NCI-H2107 (cell line): ENCODE data around the gene NCDN.

Experiments
- DNase-seq: peaks from one replicate; lab custom pipeline; 2025; lab: John Stamatoyannopoulos, UW

NCDN gene

DNA sequence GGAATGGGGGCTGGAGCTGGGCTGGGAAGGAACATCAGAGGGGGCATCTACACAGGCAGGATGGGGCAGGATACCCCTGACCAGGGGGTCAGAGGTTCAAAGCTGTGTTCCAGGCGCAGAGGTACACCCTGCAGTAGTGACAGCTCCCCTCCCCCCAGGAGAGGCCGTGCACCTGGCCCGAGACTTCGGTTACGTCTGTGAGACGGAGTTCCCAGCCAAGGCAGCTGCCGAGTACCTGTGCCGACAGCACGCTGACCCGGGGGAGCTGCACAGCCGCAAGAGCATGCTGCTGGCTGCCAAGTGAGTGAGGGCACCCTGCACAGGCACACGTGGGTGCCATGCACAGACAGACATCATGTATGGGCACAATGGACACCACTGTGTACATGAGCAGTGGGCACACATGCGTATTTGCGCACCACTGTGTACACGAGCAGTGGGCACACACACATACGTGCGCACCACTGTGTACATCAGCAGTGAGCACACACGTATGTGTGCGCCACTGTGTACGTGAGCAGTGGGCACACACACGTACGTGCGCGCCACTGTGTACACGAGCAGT, 33.0 kb downstream of the NCDN start:
- DNase-seq, result no peak

DNA sequence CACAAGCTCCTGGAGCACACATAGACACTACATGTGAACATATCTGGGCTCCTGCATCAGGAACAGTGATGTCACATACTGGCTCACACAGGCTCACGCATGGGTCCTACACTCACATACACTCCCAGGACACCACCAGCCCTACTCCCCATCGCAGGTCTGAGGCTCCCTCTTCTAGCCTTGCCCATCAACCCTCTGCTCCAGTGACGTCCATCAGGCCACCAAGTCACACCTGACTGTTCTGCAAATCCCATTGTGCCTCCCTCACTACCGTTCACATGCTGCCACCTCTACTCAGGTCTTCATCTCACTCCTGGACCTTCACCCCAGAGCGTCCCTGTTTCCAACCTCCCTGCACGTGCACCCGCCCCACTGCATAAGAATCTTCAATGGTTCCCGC, 33.6 kb downstream of the NCDN start:
- DNase-seq, result no peak

DNA sequence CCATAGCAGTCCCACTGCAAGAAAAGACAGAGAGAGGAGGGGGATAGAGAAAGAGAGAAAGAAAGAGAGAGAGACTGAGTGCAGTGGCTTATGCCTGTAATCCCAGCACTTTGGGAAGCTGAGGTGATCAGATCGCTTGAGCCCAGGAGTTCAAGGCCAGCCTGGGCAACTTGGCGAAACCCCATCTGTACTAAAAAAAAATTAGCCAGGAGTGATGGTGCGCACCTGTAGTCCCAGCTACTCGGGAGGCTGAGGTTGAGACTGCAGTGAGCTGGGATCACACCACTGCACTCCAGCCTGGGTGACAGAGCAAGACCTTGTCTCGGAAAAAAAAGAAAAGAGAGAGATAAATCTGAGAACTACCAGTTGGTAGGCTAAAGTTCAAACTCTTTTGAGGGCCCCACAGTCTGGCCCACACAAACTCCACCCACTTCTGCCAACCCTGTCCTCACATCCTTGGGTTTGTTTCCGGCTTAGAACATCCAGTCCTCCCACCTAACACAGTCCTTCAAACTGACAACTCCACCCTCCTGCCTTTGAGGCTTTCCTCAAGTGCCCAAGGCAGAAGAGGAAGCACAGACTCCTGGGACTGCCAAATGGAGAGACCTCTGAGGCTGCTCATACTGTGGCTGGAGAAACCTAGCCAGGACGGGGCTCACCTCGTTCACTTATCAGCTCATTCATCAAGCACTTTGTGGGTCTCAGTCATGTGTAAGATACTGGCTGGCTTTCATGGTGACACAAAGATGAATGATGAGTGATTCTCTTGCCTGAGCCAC, 35.6 kb downstream of the NCDN start:
- no peak for DNase-seq

DNA sequence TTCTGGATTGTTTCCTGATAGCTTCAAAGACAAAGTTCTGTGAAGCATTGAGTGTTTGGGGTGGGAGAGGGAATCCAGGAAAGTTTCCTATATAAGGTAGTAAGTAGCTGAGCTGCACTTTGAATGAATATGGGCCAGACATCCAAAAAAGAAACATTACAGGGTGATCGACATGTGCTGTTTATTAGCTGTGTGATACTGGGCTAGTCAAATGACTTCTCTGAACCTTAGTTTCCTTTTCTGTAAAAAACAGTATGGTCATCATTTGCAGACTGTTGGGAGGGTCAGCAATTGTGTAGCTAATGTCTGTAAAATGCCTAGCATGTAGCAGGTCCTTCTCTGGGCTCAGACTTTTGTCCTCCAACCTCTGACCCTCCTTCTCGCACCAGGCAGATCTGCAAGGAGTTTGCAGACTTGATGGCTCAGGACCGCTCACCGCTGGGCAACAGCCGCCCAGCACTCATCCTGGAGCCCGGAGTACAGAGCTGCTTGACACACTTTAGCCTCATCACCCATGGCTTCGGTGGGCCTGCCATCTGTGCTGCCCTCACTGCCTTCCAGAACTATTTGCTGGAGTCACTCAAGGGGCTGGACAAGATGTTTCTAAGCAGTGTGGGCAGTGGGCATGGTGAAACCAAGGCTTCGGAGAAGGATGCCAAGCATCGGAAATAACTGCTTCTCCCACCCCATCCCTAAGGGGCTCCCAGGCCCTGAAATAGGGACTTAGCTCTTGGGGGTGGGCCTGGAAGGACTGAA, 36.6 kb downstream of the NCDN start:
- no peak for DNase-seq

DNA sequence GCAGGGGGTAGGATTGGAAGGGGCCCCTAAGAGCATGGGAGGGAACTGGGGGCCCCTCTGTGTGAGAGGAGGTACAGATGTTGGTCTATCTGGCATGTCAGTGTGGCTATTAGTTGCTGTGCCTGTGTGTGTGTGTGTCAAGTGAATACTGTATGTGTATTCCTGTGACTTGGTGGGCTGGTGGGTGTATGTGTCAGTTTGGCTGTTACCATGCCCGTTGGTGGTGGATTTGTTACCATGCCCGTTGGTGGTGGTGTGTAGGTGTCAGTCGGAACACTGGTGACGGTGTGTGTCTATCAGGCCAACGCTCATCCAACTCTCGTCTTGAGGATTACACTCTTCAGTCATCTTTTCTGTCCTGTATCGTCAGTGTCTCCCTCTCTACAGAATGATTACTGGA, 38.1 kb downstream of the NCDN start:
- DNase-seq, result no peak

DNA sequence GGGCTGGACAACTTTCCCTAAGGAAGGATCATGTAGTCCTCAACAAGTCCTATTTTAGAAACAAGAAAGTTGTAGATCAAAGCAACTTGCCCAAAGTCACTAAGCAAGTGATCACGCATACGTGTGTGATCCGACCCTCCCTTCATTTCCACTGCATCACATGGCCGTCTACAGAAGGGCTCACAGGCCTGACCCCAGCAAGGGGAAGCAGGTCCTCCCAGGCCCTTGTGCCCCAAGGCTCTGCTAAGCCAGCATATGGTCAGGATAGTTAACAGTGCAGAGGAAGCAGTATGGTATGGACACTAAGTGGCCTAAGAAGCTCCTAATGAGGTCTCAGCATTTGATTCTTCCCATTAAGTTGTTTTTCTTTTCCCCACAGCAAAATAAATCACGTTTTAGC, 40.3 kb downstream of the NCDN start:
- DNase-seq, result no peak

DNA sequence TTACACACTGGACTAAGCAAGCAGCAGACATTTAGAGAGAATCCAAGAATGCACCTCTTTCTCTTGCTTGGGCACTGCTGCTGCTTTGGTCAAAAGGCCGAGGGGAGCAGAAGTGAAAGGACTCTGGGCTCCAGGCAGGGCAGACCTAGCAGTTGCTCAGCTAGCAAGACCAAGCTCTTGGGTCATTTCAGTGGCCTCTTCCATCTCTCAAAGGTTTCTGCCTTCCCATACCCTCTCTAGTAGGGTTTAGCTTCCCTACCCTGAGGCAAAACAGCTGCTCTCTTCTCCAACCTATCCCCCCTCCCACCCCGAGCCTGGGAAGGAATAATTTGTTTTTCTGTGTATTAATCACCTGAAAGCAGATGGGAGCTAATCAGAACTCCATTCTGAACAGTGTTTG, 41.3 kb downstream of the NCDN start:
- no peak for DNase-seq

DNA sequence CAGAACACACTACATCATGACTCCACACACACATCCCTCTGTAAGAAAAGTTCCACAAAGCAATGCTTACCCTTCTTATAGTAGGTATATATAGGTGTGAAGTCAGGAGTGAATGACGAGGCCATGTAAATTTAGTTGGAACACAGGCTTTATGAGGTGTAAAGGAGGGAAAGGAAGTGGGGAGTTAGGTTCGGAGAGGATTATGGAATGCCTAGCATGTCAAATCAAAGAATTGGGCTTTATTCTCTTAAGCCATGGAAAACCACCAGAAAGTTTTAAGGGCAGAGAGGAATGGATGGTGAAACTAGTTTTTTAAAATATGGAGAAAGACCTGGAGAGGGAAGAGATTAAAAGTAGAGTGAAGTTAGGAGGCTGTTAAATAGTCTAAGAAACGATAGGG, 41.8 kb downstream of the NCDN start:
- DNase-seq, result no peak

DNA sequence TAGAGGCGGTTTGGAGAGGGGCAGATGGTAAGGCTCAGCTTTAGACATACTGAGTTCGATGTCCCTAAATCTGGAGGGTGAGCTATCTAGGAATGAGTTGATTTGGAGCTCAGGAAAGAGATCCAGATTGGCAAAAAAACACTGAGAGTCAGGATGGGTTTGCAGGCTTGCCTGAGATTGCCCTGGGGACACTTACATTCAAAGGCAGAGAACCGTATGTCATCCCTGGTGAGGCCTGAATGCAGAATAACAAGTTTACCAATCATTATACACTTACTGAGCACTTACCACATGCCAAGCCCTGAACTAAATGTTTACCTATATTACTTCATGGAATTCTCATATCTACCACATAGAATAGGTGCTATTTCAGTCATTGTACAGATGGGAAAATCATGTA, 43.0 kb downstream of the NCDN start:
- no peak for DNase-seq

DNA sequence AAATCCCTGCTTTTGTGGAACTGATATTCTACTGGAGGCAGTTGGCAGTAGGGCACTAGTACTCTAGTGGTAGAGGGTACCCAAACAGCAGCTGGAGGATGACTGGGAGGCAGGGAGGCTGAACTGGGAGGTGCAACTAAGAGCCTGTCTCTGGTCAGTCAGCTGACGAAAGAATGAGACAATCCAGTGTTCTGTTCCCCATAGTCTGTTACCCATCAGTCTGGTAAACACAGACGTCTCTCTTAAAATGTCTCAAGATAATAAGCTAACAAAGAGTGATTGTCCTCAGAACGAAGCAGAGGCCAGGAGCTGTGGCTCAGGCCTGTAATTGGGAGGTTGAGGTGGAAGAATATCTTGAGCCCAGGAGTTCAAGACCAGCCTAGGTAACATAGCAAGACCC, 45.9 kb downstream of the NCDN start:
- DNase-seq, result no peak

DNA sequence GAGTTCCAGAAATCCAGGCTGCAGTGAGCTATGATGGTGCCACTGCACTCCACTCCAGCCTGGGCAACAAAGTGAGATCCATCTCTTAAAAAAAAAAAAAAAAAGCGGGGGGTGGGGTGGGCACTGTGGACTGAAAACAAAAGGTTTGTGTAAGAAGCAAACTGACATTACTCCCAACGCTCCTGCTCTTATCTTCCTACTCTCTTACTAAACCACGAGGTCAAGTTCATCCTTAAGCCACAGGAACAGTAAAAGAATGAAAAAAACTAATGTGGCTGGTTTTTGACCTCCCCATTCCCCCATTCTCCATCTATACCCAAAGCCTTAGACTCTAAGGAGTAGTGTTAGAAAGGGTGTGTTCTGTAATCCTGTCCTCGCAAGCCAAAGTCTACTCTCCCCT, 46.3 kb downstream of the NCDN start:
- DNase-seq, result no peak

DNA sequence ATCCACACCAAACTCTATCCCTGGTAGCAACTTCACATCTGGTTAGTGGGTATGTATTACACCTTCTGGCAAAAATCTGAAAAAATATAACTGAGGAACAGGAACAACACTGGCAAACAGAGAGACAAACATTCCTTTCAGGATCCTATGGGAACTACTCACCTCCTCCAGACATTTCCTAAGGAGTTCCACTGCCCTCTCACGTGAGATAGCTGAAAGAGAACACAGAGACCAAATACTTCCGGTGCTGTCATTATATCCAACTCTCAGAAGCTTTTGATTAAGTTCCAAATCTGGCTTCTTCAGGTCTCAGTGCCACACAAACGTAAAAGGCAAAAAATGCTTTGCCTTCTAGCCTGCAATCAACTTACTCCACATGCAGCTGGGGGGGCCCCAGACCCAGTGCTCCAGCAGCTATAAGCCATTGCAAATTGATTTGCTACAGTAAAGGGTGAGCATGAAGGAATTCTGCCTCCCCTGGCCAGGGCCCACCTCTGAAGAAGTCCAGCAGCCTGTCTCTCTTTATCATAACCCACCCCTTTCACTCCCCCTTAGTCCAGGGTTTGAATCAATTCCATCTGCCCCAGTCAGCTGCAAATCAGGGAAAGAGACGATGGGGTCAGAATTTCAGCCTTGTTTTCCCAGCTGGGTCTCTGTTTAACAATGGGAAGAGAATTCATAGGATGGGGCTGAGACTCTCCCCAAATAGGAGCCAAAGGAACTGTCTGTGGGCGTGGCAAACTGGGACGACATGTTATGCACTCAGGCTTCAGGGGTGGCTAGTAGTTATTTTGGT, 47.7 kb downstream of the NCDN start:
- DNase-seq, result no peak

DNA sequence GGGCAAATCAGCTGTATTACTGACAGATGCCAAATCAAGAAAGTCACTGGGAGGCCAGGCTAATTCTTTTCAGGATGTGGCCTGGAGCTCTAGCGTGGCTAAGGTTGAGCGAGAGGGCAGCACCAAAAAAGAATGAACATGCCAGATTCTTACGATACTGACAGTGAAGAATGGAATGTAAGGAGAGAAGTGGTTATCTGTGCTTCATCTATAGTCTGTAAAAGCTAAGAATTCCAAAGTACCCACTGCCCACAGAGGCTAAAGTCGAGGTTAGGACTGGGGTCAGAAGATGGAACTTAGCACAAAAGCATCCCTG, 48.2 kb downstream of the NCDN start:
- DNase-seq, result no peak

DNA sequence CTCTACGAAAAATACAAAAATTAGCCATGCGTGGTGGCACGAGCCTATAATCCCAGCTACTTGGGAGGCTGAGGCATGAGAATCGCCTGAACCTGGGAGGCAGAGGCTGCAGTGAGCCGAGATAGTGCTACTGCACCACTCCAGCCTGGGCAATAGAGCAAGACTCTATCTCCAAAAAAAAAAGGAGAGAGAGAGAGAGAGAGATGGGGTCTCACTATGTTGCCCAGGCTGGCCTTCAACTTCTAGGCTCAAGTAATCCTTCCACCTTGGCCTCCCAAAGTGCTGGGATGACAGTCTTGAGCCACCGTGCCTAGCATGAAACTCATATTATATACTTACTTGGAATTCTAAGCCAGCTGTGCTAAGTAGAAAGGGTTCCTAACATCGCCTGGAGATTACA, 54.1 kb downstream of the NCDN start:
- DNase-seq, result no peak

DNA sequence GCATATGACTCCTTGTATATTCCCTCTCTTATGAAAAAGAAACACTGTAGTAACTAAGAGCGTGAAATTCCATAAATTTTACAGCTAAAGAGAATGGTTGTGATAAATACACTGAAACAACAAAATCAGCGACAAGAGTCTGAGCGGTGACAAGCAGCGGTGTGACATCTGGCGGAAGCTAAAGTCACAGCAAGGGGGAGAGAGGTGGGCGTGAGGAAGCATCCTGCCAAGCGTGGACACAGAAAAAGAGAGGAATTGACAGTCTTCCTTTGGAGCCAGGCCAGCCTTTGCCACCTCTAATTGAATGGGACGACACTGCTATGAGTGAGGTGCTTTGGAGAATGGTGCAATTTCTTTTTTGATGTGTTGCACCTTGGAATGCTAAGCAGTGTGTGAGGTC, 57.8 kb downstream of the NCDN start:
- no peak for DNase-seq
